ENCODE data around the gene WDR82.

DNA sequence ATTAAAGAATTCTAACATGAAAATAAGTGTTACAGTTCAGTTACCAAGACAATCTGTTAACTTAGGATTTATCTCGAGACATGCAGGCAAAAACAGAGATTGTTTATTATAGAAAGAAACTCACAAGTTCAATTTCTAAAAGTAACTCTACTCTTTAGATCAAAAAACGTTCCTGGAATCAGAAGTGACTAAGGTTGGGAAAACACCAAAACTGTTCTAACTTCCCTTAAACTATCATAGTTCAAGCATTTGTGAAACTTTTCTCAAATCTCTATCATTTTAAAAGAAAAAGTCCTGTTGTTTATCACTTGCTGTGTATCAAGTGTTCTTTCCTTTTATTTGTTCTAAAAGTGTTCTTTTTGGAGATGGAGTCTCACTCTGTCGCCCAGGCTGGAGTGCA is 8.7 kb downstream of the WDR82 start:
- TF ChIP-seq, protein P1, sequence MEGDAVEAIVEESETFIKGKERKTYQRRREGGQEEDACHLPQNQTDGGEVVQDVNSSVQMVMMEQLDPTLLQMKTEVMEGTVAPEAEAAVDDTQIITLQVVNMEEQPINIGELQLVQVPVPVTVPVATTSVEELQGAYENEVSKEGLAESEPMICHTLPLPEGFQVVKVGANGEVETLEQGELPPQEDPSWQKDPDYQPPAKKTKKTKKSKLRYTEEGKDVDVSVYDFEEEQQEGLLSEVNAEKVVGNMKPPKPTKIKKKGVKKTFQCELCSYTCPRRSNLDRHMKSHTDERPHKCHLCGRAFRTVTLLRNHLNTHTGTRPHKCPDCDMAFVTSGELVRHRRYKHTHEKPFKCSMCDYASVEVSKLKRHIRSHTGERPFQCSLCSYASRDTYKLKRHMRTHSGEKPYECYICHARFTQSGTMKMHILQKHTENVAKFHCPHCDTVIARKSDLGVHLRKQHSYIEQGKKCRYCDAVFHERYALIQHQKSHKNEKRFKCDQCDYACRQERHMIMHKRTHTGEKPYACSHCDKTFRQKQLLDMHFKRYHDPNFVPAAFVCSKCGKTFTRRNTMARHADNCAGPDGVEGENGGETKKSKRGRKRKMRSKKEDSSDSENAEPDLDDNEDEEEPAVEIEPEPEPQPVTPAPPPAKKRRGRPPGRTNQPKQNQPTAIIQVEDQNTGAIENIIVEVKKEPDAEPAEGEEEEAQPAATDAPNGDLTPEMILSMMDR (conservative IDR thresholded peaks at IDR 0.05; ENCODE audit: low read depth in 2 of 2): no peak
- TF ChIP-seq CREB1 (CRISPR knock-in tag; IDR thresholded peaks at IDR 0.05; ENCODE audit: low read depth): no peak
- TF ChIP-seq EZH2 (IDR thresholded peaks at IDR 0.05; ENCODE audit: low read depth, unreplicated experiment): no peak
- TF ChIP-seq, protein P2, sequence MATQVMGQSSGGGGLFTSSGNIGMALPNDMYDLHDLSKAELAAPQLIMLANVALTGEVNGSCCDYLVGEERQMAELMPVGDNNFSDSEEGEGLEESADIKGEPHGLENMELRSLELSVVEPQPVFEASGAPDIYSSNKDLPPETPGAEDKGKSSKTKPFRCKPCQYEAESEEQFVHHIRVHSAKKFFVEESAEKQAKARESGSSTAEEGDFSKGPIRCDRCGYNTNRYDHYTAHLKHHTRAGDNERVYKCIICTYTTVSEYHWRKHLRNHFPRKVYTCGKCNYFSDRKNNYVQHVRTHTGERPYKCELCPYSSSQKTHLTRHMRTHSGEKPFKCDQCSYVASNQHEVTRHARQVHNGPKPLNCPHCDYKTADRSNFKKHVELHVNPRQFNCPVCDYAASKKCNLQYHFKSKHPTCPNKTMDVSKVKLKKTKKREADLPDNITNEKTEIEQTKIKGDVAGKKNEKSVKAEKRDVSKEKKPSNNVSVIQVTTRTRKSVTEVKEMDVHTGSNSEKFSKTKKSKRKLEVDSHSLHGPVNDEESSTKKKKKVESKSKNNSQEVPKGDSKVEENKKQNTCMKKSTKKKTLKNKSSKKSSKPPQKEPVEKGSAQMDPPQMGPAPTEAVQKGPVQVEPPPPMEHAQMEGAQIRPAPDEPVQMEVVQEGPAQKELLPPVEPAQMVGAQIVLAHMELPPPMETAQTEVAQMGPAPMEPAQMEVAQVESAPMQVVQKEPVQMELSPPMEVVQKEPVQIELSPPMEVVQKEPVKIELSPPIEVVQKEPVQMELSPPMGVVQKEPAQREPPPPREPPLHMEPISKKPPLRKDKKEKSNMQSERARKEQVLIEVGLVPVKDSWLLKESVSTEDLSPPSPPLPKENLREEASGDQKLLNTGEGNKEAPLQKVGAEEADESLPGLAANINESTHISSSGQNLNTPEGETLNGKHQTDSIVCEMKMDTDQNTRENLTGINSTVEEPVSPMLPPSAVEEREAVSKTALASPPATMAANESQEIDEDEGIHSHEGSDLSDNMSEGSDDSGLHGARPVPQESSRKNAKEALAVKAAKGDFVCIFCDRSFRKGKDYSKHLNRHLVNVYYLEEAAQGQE (IDR thresholded peaks at IDR 0.05; ENCODE audit: unreplicated experiment): no peak
- TF ChIP-seq EZH2phosphoT487 (IDR thresholded peaks at IDR 0.05; ENCODE audit: unreplicated experiment): no peak
- TF ChIP-seq POLR2AphosphoS5 (IDR thresholded peaks at IDR 0.05; ENCODE audit: low read depth): no peak
- TF ChIP-seq ZNF114 (CRISPR knock-in tag; IDR thresholded peaks at IDR 0.05): no peak
- TF ChIP-seq ZNF331 (CRISPR knock-in tag; IDR thresholded peaks at IDR 0.05; ENCODE audit: low read depth): no peak
- TF ChIP-seq JUNB (IDR thresholded peaks at IDR 0.05; ENCODE audit: unreplicated experiment): no peak
- TF ChIP-seq, protein P3, sequence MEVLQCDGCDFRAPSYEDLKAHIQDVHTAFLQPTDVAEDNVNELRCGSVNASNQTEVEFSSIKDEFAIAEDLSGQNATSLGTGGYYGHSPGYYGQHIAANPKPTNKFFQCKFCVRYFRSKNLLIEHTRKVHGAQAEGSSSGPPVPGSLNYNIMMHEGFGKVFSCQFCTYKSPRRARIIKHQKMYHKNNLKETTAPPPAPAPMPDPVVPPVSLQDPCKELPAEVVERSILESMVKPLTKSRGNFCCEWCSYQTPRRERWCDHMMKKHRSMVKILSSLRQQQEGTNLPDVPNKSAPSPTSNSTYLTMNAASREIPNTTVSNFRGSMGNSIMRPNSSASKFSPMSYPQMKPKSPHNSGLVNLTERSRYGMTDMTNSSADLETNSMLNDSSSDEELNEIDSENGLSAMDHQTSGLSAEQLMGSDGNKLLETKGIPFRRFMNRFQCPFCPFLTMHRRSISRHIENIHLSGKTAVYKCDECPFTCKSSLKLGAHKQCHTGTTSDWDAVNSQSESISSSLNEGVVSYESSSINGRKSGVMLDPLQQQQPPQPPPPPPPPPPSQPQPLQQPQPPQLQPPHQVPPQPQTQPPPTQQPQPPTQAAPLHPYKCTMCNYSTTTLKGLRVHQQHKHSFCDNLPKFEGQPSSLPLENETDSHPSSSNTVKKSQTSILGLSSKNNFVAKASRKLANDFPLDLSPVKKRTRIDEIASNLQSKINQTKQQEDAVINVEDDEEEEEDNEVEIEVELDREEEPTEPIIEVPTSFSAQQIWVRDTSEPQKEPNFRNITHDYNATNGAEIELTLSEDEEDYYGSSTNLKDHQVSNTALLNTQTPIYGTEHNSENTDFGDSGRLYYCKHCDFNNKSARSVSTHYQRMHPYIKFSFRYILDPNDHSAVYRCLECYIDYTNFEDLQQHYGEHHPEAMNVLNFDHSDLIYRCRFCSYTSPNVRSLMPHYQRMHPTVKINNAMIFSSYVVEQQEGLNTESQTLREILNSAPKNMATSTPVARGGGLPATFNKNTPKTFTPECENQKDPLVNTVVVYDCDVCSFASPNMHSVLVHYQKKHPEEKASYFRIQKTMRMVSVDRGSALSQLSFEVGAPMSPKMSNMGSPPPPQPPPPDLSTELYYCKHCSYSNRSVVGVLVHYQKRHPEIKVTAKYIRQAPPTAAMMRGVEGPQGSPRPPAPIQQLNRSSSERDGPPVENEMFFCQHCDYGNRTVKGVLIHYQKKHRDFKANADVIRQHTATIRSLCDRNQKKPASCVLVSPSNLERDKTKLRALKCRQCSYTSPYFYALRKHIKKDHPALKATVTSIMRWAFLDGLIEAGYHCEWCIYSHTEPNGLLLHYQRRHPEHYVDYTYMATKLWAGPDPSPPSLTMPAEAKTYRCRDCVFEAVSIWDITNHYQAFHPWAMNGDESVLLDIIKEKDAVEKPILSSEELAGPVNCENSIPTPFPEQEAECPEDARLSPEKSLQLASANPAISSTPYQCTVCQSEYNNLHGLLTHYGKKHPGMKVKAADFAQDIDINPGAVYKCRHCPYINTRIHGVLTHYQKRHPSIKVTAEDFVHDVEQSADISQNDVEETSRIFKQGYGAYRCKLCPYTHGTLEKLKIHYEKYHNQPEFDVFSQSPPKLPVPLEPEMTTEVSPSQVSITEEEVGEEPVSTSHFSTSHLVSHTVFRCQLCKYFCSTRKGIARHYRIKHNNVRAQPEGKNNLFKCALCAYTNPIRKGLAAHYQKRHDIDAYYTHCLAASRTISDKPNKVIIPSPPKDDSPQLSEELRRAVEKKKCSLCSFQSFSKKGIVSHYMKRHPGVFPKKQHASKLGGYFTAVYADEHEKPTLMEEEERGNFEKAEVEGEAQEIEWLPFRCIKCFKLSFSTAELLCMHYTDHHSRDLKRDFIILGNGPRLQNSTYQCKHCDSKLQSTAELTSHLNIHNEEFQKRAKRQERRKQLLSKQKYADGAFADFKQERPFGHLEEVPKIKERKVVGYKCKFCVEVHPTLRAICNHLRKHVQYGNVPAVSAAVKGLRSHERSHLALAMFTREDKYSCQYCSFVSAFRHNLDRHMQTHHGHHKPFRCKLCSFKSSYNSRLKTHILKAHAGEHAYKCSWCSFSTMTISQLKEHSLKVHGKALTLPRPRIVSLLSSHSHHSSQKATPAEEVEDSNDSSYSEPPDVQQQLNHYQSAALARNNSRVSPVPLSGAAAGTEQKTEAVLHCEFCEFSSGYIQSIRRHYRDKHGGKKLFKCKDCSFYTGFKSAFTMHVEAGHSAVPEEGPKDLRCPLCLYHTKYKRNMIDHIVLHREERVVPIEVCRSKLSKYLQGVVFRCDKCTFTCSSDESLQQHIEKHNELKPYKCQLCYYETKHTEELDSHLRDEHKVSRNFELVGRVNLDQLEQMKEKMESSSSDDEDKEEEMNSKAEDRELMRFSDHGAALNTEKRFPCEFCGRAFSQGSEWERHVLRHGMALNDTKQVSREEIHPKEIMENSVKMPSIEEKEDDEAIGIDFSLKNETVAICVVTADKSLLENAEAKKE (CRISPR knock-in tag; IDR thresholded peaks at IDR 0.05): no peak
- TF ChIP-seq NANOG (IDR thresholded peaks at IDR 0.05; ENCODE audit: borderline replicate concordance): no peak
- no peak for TF ChIP-seq STAT1 (IDR thresholded peaks at IDR 0.05; ENCODE audit: unreplicated experiment)
- TF ChIP-seq, protein P4, sequence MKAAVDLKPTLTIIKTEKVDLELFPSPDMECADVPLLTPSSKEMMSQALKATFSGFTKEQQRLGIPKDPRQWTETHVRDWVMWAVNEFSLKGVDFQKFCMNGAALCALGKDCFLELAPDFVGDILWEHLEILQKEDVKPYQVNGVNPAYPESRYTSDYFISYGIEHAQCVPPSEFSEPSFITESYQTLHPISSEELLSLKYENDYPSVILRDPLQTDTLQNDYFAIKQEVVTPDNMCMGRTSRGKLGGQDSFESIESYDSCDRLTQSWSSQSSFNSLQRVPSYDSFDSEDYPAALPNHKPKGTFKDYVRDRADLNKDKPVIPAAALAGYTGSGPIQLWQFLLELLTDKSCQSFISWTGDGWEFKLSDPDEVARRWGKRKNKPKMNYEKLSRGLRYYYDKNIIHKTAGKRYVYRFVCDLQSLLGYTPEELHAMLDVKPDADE (IDR thresholded peaks at IDR 0.05): no peak

Data from GM23338 (cell line).